Measurements from ENCODE around the gene FANCI. TPM values are rescaled to one million over a fixed set of nuclear protein-coding genes. Genes with fewer than 3 reads are reported as not detected.
A peak's percentile ranks its signal among the peaks of the same experiment; 100 is the strongest.

The FANCI gene
- total RNA-seq, 1 experiment from 2014 or later, result 49.5 TPM

DNA sequence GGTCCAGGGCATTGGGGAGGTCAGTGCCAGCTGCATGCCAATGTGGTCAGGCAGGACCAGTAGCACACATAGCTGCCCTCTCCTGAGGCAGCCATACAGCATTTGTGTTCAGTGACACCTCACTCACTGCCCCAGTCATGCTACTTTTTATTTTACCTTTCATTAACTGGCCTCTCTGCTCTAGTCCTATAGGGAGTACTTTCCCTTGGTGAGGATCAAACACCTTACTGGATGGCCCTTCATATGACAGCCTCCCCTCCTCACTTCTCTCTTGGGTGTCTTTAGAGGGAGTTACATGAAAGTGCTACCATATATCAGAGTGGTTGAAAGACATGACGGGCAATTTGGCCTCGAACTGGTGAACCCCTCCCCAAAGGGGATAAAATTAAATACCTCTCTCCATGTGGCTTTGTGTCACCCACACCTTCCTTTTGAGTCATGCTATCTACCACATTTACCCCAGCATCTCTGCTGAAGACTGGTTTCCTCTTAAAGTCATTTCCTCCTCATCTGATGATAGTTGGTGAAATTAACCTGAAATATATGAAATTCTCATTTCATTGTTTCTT, 40.0 kb upstream of the FANCI start:
- no peak for ATAC-seq
- H4K20me1 ChIP-seq (ENCODE audit: low read length), result no peaks in the 10 kb centered on the region
- ChIA-PET CTCF (interaction anchor here (0.5 to 0.7 kb wide), 2 partner anchors 162 to 233 kb away, joined by 3 to 5 read pairs; no protein-coding TSS in a partner anchor), POLR2A (ENCODE audit: unreplicated experiment) (no interaction called here)
- no peak for TF ChIP-seq EZH2phosphoT487 (IDR thresholded peaks at IDR 0.05; ENCODE audit: borderline replicate concordance, low read length)
- no peak for TF ChIP-seq EZH2 (IDR thresholded peaks at IDR 0.05; ENCODE audit: low read length, unreplicated experiment)
- TF ChIP-seq, protein P1, sequence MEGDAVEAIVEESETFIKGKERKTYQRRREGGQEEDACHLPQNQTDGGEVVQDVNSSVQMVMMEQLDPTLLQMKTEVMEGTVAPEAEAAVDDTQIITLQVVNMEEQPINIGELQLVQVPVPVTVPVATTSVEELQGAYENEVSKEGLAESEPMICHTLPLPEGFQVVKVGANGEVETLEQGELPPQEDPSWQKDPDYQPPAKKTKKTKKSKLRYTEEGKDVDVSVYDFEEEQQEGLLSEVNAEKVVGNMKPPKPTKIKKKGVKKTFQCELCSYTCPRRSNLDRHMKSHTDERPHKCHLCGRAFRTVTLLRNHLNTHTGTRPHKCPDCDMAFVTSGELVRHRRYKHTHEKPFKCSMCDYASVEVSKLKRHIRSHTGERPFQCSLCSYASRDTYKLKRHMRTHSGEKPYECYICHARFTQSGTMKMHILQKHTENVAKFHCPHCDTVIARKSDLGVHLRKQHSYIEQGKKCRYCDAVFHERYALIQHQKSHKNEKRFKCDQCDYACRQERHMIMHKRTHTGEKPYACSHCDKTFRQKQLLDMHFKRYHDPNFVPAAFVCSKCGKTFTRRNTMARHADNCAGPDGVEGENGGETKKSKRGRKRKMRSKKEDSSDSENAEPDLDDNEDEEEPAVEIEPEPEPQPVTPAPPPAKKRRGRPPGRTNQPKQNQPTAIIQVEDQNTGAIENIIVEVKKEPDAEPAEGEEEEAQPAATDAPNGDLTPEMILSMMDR (conservative IDR thresholded peaks at IDR 0.05; ENCODE audit: low read depth, low read length), result no peak
- no peak overlapping the region for H3K27ac ChIP-seq (ENCODE audit: low read length)
- H3K27me3 ChIP-seq (ENCODE audit: low read length), result no peaks in the 10 kb centered on the region
- no peak overlapping the region for H3K4me2 ChIP-seq (ENCODE audit: low read length)
- H3K9ac ChIP-seq (ENCODE audit: low read length), result no peak overlapping the region
- intact Hi-C loops (cut with micrococcal nuclease), result no loop called here
- H3K4me1 ChIP-seq (ENCODE audit: insufficient read depth, low read length), result no peaks in the 10 kb centered on the region
- no peaks in the 10 kb centered on the region for H3K9me2 ChIP-seq (replicated peaks; ENCODE audit: low read length)
- no TSS peak for BruUV-seq (replicated peaks)
- no peak overlapping the region for H2AFZ ChIP-seq (ENCODE audit: low read length)
- H3K36me3 ChIP-seq (ENCODE audit: low read depth, low read length), result no peaks in the 10 kb centered on the region
- no peaks in the 10 kb centered on the region for H3F3A ChIP-seq (ENCODE audit: low read length, unreplicated experiment)
- no peak for DNase-seq
- H3K9me3 ChIP-seq (ENCODE audit: low read length), result no peaks in the 10 kb centered on the region
- H3K79me2 ChIP-seq (ENCODE audit: low read length), result no peaks in the 10 kb centered on the region
- H3K4me3 ChIP-seq (ENCODE audit: low read length), result no peak overlapping the region

DNA sequence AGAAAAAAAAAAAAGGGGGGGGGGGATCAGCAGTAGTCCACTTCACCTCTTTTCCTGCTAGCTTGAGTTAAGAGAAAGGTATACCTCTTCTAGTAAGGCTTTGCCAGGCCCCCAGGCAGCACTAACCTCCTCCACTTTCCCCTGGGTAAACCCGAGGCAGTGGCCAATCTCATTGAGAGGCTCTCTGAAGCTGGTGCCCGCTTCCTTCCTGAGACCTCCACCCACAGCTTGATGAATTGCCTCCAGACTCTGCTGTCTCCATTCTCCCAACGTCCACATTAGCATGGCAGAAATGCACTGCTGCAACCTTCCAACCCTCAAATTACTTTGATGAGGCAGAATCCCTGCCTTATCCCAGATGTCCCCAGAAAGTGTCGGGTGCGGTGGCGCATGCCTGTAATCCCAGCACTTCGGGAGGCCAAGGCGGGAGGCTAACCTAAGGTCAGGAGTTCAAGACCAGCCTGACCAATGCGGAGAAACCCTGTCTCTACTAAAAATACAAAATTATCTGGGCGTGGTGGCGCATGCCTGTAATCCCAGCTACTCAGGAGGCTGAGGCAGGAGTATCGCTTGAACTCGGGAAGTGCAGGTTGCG, 37.7 kb upstream of the FANCI start:
- ATAC-seq (no peak), DNase-seq (no peak)
- ChIA-PET POLR2A (ENCODE audit: unreplicated experiment) (no interaction called here), CTCF (interaction anchor here (0.6 to 2.2 kb wide), 11 partner anchors 22 to 383 kb away, joined by 3 to 24 read pairs (median 3); partner anchors contain the start of genes ABHD2 and POLG)
- Histone ChIP-seq H3K27me3 (ENCODE audit: low read length) (no peaks in the 10 kb centered on the region), H3K4me3 (ENCODE audit: low read length) (no peak overlapping the region), H3K4me1 (ENCODE audit: insufficient read depth, low read length) (no peaks in the 10 kb centered on the region), H3K36me3 (ENCODE audit: low read depth, low read length) (no peaks in the 10 kb centered on the region), H4K20me1 (ENCODE audit: low read length) (no peaks in the 10 kb centered on the region), H3K4me2 (ENCODE audit: low read length) (no peak overlapping the region), H3F3A (ENCODE audit: low read length, unreplicated experiment) (no peaks in the 10 kb centered on the region), H3K79me2 (ENCODE audit: low read length) (no peaks in the 10 kb centered on the region), H3K27ac (ENCODE audit: low read length) (no peak overlapping the region), H2AFZ (ENCODE audit: low read length) (no peak overlapping the region), H3K9ac (ENCODE audit: low read length) (no peak overlapping the region), H3K9me2 (replicated peaks; ENCODE audit: low read length) (no peaks in the 10 kb centered on the region), H3K9me3 (ENCODE audit: low read length) (no peaks in the 10 kb centered on the region)
- intact Hi-C loops (cut with micrococcal nuclease), result loop anchor here (2.0 kb wide), 1 partner anchor 37 kb away; the partner anchor contains the start of gene FANCI
- no TSS peak for BruUV-seq (replicated peaks)
- TF ChIP-seq, protein P1 (conservative IDR thresholded peaks at IDR 0.05; ENCODE audit: low read depth, low read length), result no peak
- TF ChIP-seq EZH2phosphoT487 (IDR thresholded peaks at IDR 0.05; ENCODE audit: borderline replicate concordance, low read length), result no peak
- TF ChIP-seq EZH2 (IDR thresholded peaks at IDR 0.05; ENCODE audit: low read length, unreplicated experiment), result no peak

- no peaks in the 10 kb centered on the region for H3F3A ChIP-seq (ENCODE audit: low read length, unreplicated experiment)
- TF ChIP-seq EZH2 (IDR thresholded peaks at IDR 0.05; ENCODE audit: low read length, unreplicated experiment), result no peak
- no peak for TF ChIP-seq EZH2phosphoT487 (IDR thresholded peaks at IDR 0.05; ENCODE audit: borderline replicate concordance, low read length)
- TF ChIP-seq, protein P1 (conservative IDR thresholded peaks at IDR 0.05; ENCODE audit: low read depth, low read length), result peak; percentile 95
- BruUV-seq (replicated peaks), result no TSS peak
- peak; percentile 76 for DNase-seq
- no peaks in the 10 kb centered on the region for H3K27me3 ChIP-seq (ENCODE audit: low read length)
- no peak overlapping the region for H3K27ac ChIP-seq (ENCODE audit: low read length)
- H3K79me2 ChIP-seq (ENCODE audit: low read length), result no peaks in the 10 kb centered on the region
- intact Hi-C loops (cut with micrococcal nuclease), result loop anchor here (1.0 to 2.0 kb wide), 2 partner anchors 36 to 93 kb away; partner anchors contain the start of gene FANCI
- POLR2A ChIA-PET (ENCODE audit: unreplicated experiment), result no interaction called here
- no peaks in the 10 kb centered on the region for H3K4me1 ChIP-seq (ENCODE audit: insufficient read depth, low read length)
- H3K9ac ChIP-seq (ENCODE audit: low read length), result no peak overlapping the region
- peak overlapping the region; percentile 70 for H3K4me3 ChIP-seq (ENCODE audit: low read length)
- CTCF ChIA-PET, result interaction anchor here (0.5 to 2.2 kb wide), 12 partner anchors 21 to 383 kb away, joined by 3 to 24 read pairs (median 3); partner anchors contain the start of genes ABHD2 and POLG
- peak overlapping the region; percentile 94 for H3K4me2 ChIP-seq (ENCODE audit: low read length)
- no peaks in the 10 kb centered on the region for H3K9me3 ChIP-seq (ENCODE audit: low read length)
- ATAC-seq, result peak; percentile 98
- H3K36me3 ChIP-seq (ENCODE audit: low read depth, low read length), result no peaks in the 10 kb centered on the region
- no peaks in the 10 kb centered on the region for H3K9me2 ChIP-seq (replicated peaks; ENCODE audit: low read length)
- peak overlapping the region; percentile 90 for H2AFZ ChIP-seq (ENCODE audit: low read length)
- no peaks in the 10 kb centered on the region for H4K20me1 ChIP-seq (ENCODE audit: low read length)
Measured at GRCh38 chr15:89206908-89207331, 36.9 kb upstream of the FANCI start.

Measured in PC-3 (cell line).